ENCODE data around the gene MCAT.

MCAT gene

DNA sequence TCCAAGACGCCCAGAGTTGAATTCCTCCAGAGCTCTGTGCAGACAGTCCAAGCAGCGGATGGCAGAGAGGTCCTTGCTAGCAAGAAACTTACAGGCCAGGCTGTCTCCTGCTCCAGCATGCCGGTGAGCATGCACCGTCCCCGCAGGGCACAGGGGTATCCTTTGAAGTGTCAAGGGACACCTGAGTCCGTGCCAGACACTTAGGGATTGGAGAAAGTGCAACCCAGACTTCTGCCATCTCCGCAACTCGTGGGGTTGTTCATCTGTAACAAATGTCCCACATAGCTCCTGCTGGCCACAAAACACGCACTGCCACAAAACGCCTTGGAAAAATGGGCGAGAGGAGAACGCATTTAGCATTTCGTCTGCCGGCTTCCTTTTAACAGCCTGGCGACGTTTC, 21.4 kb upstream of the MCAT start:
- Histone ChIP-seq H3K4me1 (ENCODE audit: control insufficient read depth in 5 of 5, insufficient read depth in 5 of 5, low read length in 5 of 5) (peaks cover 0 to 32% (median 27%) of the 10 kb centered on the region in 5 donors), H3K36me3 (ENCODE audit: control insufficient read depth in 5 of 5, insufficient read depth in 5 of 5, low read length in 5 of 5) (peaks cover 0 to 62% (median 28%) of the 10 kb centered on the region in 5 donors), H3K4me3 (ENCODE audit: low read depth in 1 of 5, low read length in 5 of 5) (no peak overlapping the region), H3K9me3 (ENCODE audit: control insufficient read depth in 5 of 5, low read length in 5 of 5) (no peaks in the 10 kb centered on the region), H3K27me3 (ENCODE audit: control insufficient read depth in 5 of 5, insufficient read depth in 4 of 5, low read length in 5 of 5) (no peaks in the 10 kb centered on the region), H3K27ac (ENCODE audit: low read depth, low read length) (no peak overlapping the region), H3K9ac (ENCODE audit: low read length in 5 of 5) (no peak overlapping the region)

DNA sequence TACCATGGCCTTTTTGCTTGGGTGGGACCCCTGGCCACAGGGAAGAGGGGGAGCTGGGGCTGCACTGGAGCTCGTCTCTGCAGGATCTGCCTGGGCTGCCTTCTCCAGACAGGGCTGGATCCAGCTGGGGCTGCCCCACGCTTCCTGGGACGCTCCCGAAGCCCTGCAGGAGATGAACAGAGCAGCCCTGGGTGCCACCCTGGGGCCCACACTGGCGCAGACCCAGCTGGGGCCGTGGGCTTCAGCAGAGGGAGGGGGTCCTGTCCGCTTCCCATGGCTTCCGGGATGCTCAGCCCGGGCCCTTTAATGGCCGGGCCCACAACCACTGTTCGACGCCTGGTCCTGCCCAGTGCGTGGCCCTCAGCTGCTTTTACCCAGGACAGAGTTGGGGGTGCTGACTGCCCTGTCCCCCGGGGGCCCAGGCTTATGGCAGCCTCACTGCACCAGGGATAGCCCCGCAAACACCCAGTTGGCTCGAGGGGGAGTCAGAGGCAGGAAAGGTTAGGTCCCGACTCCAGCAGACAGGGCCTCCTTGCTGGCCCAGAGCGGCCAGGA, 20.1 kb upstream of the MCAT start:
- peak overlapping the region in 1 of 5 donors; percentile 38 for H3K9ac ChIP-seq (ENCODE audit: low read length in 5 of 5)

DNA sequence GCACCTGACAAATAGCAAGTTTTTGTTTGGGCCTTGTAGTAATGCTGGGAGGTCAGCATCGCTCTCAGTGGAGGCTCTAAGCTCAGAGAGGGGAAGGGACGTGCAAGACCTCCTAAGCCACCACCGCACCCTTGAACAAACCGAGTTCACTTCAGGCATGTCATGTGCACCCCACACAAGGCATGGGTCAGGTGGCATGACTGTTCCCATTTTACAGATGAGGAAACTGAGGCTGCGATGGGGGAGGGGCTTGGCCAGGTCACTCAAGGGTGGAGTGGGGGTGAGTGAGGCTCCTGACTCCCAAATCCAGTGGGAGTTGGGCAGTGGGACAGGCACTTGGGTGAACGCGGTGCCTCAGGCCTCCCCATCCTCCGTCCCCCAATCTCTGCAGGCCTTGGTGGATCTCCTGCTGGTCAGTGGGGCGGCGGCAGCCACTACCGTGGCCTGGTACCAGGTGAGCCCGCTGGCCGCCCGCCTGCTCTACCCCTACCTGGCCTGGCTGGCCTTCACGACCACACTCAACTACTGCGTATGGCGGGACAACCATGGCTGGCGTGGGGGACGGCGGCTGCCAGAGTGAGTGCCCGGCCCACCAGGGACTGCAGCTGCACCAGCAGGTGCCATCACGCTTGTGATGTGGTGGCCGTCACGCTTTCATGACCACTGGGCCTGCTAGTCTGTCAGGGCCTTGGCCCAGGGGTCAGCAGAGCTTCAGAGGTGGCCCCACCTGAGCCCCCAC, 19.4 kb upstream of the MCAT start:
- no peak overlapping the region for H3K9ac ChIP-seq (ENCODE audit: low read length in 5 of 5)
- peaks cover 0 to 49% (median 20%) of the 10 kb centered on the region in 5 donors for H3K36me3 ChIP-seq (ENCODE audit: control insufficient read depth in 5 of 5, insufficient read depth in 5 of 5, low read length in 5 of 5)
- no peaks in the 10 kb centered on the region for H3K27me3 ChIP-seq (ENCODE audit: control insufficient read depth in 5 of 5, insufficient read depth in 4 of 5, low read length in 5 of 5)
- no peak overlapping the region for H3K27ac ChIP-seq (ENCODE audit: low read depth, low read length)
- H3K4me1 ChIP-seq (ENCODE audit: control insufficient read depth in 5 of 5, insufficient read depth in 5 of 5, low read length in 5 of 5): peaks cover 2 to 53% (median 48%) of the 10 kb centered on the region in 5 donors
- H3K9me3 ChIP-seq (ENCODE audit: control insufficient read depth in 5 of 5, low read length in 5 of 5): no peaks in the 10 kb centered on the region
- H3K4me3 ChIP-seq (ENCODE audit: low read depth in 1 of 5, low read length in 5 of 5): no peak overlapping the region

More for the DNA sequence above, 20.1 kb upstream of the MCAT start:
- H3K4me3 ChIP-seq (ENCODE audit: low read depth in 1 of 5, low read length in 5 of 5): no peak overlapping the region
- H3K4me1 ChIP-seq (ENCODE audit: control insufficient read depth in 5 of 5, insufficient read depth in 5 of 5, low read length in 5 of 5): peaks cover 0 to 45% (median 41%) of the 10 kb centered on the region in 5 donors
- no peak overlapping the region for H3K27ac ChIP-seq (ENCODE audit: low read depth, low read length)
- no peaks in the 10 kb centered on the region for H3K9me3 ChIP-seq (ENCODE audit: control insufficient read depth in 5 of 5, low read length in 5 of 5)
- peaks cover 0 to 57% (median 26%) of the 10 kb centered on the region in 5 donors for H3K36me3 ChIP-seq (ENCODE audit: control insufficient read depth in 5 of 5, insufficient read depth in 5 of 5, low read length in 5 of 5)
- no peaks in the 10 kb centered on the region for H3K27me3 ChIP-seq (ENCODE audit: control insufficient read depth in 5 of 5, insufficient read depth in 4 of 5, low read length in 5 of 5)

DNA sequence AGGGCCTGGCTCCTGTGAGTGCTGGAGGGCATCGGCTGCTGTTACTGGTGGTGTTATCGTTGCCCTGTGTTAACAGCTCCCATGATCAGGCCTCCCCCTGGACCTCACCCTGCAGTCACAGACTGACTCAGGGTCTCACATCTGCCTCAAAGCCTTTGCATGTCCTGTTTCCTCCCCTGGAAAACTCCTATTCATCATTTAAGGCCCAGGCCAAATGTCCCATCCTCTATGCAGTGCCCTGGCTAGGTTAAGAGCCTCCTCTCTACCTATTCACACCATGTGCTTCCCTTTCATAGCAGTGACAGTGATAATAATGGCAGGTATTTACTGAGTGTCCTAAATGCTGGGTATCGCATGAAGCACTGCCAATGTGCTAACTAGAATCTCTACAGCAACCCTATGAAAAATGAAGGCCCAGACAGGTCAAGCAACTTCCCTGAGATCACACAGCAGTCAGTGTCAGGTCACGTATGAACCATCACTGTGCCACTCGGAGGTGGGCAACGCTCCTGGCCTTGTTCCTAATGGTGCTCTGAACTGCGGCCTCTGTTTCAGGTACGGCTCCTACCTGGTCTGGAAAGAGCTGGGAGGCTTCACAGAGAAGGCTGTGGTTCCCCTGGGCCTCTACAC, 17.4 kb upstream of the MCAT start:
- H3K4me1 ChIP-seq (ENCODE audit: control insufficient read depth in 5 of 5, insufficient read depth in 5 of 5, low read length in 5 of 5): peaks cover 2 to 69% (median 52%) of the 10 kb centered on the region in 5 donors

DNA sequence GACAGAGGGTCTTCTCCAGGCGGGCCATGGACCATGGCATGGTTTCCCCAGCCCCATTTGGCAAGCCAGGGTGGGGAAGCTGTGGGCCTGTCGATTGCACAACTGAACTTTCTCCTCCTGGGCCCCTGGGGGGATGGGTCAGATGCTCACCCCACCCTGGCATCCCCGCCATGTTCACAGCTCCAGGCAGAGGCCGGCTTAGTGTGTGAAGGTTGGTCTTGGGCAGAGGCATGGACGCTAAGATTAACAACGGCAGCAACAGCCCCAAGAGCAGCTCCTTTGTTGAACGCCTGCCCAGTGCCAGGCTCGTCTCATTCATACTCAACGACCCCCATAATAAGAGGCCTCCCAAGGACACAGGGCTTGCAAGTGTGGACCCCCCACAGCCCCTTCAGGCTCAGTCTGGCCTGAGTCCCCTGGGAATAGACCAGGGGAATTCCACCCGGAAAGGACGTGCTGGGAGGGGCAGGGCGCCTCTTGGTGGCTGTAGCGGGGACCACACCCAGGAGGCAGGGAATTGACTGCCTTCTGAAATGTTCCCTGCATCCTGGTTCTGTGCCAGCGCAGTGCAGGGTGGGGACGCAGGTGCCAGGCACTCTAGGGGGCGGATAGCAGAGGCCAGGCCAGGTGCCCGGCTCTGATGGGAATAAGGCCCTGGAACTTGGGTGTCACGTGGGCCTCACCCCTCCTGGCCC, 16.4 kb upstream of the MCAT start:
- Histone ChIP-seq H3K9ac (ENCODE audit: low read length in 5 of 5) (no peak overlapping the region), H3K9me3 (ENCODE audit: control insufficient read depth in 5 of 5, low read length in 5 of 5) (no peaks in the 10 kb centered on the region), H3K4me1 (ENCODE audit: control insufficient read depth in 5 of 5, insufficient read depth in 5 of 5, low read length in 5 of 5) (peaks cover 2 to 76% (median 52%) of the 10 kb centered on the region in 5 donors), H3K4me3 (ENCODE audit: low read depth in 1 of 5, low read length in 5 of 5) (no peak overlapping the region), H3K27ac (ENCODE audit: low read depth, low read length) (peak overlapping the region; percentile 78), H3K27me3 (ENCODE audit: control insufficient read depth in 5 of 5, insufficient read depth in 4 of 5, low read length in 5 of 5) (no peaks in the 10 kb centered on the region), H3K36me3 (ENCODE audit: control insufficient read depth in 5 of 5, insufficient read depth in 5 of 5, low read length in 5 of 5) (peaks cover 0 to 39% (median 15%) of the 10 kb centered on the region in 5 donors)

More for the DNA sequence above, 17.4 kb upstream of the MCAT start:
- Histone ChIP-seq H3K36me3 (ENCODE audit: control insufficient read depth in 5 of 5, insufficient read depth in 5 of 5, low read length in 5 of 5) (peaks cover 0 to 38% (median 15%) of the 10 kb centered on the region in 5 donors), H3K9ac (ENCODE audit: low read length in 5 of 5) (no peak overlapping the region), H3K27ac (ENCODE audit: low read depth, low read length) (peak overlapping the region; percentile 78), H3K9me3 (ENCODE audit: control insufficient read depth in 5 of 5, low read length in 5 of 5) (no peaks in the 10 kb centered on the region), H3K27me3 (ENCODE audit: control insufficient read depth in 5 of 5, insufficient read depth in 4 of 5, low read length in 5 of 5) (no peaks in the 10 kb centered on the region), H3K4me3 (ENCODE audit: low read depth in 1 of 5, low read length in 5 of 5) (no peak overlapping the region)

DNA sequence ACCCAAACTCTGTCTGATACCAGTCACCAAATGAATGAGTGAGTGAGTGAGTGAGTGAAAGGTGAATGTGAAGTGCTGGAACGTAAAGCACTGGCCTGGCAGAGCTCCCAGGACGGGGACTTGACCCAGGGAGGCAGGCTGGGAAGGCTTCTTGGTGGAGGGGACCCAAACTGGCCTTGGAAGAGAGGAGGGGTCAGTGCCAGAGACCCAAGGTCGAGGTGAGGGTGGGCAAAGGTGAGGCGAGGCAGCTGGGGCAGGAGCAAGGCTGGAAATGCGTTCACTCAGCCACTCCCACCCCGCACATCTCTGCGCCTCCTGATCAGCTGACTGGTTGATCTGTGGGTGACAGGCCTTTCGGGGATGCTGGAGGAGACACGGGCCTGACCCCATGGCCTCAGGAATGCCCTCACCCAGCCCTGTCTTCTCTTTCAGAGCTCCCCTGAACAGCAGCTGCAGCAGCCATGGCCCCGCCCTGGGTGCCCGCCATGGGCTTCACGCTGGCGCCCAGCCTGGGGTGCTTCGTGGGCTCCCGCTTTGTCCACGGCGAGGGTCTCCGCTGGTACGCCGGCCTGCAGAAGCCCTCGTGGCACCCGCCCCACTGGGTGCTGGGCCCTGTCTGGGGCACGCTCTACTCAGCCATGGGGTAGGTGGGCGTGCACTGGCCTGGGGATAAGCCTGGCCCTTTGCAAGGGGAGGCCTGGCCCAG, 15.7 kb upstream of the MCAT start:
- Histone ChIP-seq H3K4me3 (ENCODE audit: low read depth in 1 of 5, low read length in 5 of 5) (no peak overlapping the region), H3K27me3 (ENCODE audit: control insufficient read depth in 5 of 5, insufficient read depth in 4 of 5, low read length in 5 of 5) (no peaks in the 10 kb centered on the region), H3K9ac (ENCODE audit: low read length in 5 of 5) (peak overlapping the region in 2 of 5 donors; percentile 2 to 35), H3K9me3 (ENCODE audit: control insufficient read depth in 5 of 5, low read length in 5 of 5) (no peaks in the 10 kb centered on the region), H3K4me1 (ENCODE audit: control insufficient read depth in 5 of 5, insufficient read depth in 5 of 5, low read length in 5 of 5) (peaks cover 2 to 76% (median 50%) of the 10 kb centered on the region in 5 donors), H3K36me3 (ENCODE audit: control insufficient read depth in 5 of 5, insufficient read depth in 5 of 5, low read length in 5 of 5) (peaks cover 0 to 39% (median 15%) of the 10 kb centered on the region in 5 donors), H3K27ac (ENCODE audit: low read depth, low read length) (peak overlapping the region; percentile 78)

DNA sequence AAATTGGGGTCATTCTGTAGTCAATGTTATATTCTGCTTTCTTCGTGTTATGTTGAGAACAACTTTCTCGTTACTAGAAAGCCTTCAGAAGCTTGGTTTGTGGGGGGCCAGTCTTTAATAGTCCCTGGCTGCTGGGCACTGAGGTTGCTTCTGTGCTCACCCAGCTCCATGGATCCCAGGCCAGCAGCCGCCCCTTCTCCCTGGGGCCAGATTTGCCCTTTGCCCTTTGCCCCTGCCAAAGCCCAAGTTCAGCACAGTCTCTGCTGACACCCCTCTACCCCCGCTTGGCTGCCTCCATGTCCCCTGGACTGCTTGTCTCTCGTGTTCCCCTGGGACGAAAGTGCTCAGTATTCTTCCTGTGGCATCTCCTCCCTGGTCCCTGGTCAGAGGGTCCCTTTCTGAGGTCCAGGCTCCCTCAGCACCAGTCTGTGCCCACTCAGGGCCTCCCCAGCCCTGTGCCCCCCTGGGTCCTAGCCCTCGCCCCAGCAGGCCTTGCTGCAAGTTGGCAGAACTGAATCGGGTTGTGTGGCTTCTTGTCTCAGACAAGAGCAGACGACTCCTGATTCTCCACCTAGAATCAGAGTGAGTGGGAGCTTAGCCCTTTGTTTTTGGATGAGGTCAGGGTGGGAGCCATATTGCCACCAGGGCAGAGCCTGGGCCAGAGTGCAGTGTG, 14.8 kb upstream of the MCAT start:
- H3K27me3 ChIP-seq (ENCODE audit: control insufficient read depth in 5 of 5, insufficient read depth in 4 of 5, low read length in 5 of 5): no peaks in the 10 kb centered on the region
- H3K9me3 ChIP-seq (ENCODE audit: control insufficient read depth in 5 of 5, low read length in 5 of 5): no peaks in the 10 kb centered on the region
- H3K4me1 ChIP-seq (ENCODE audit: control insufficient read depth in 5 of 5, insufficient read depth in 5 of 5, low read length in 5 of 5): peaks cover 2 to 70% (median 46%) of the 10 kb centered on the region in 5 donors
- H3K36me3 ChIP-seq (ENCODE audit: control insufficient read depth in 5 of 5, insufficient read depth in 5 of 5, low read length in 5 of 5): peaks cover 0 to 37% (median 14%) of the 10 kb centered on the region in 5 donors
- peak overlapping the region in 3 of 5 donors; percentile 26 to 56 (median 35) for H3K9ac ChIP-seq (ENCODE audit: low read length in 5 of 5)
- H3K4me3 ChIP-seq (ENCODE audit: low read depth in 1 of 5, low read length in 5 of 5): no peak overlapping the region
- H3K27ac ChIP-seq (ENCODE audit: low read depth, low read length): peak overlapping the region; percentile 78

DNA sequence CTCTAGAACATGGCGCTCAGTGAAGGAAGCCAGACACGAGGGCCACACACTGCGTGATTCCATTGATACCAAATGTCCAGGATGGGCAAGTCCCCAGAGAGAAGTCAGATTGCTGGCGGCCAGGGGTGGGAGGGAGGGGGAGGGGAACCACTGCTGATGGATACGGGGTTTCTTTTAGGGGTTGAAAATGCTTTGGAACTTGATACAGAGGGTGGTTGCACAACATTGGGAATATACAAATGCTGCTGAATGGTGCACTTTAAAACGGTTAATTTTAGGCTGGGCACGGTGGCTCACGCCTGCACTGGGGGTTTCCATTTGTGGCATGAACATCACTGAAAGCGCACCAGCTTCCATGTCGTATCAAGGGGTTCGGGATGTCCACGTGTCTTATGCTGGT, 13.2 kb upstream of the MCAT start:
- H3K9ac ChIP-seq (ENCODE audit: low read length in 5 of 5): no peak overlapping the region

DNA sequence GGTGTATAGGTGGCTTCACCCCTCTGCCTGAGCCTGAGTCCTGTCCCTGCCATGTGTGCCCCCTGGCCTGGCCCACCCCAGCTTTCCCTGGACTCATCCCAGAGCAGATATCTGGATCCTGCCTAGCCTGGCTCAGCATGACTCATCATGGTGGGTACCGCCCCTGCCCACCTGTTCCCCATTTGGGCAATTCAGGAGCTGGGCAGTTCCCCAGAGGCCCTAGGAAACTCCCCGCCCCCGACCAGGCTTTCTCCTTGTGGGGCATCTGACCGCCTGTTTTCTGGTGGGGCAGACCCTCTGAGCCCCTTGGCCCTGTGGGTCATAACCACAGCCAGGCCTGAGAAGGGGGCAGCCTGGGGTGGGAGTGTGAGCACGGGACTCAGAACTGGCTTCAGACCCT, 12.6 kb upstream of the MCAT start:
- H3K27ac ChIP-seq (ENCODE audit: low read depth, low read length): peak overlapping the region; percentile 84
- H3K4me3 ChIP-seq (ENCODE audit: low read depth in 1 of 5, low read length in 5 of 5): no peak overlapping the region
- peaks cover 2 to 83% (median 58%) of the 10 kb centered on the region in 5 donors for H3K4me1 ChIP-seq (ENCODE audit: control insufficient read depth in 5 of 5, insufficient read depth in 5 of 5, low read length in 5 of 5)
- peak overlapping the region in 1 of 5 donors; percentile 5 for H3K9ac ChIP-seq (ENCODE audit: low read length in 5 of 5)
- no peaks in the 10 kb centered on the region for H3K27me3 ChIP-seq (ENCODE audit: control insufficient read depth in 5 of 5, insufficient read depth in 4 of 5, low read length in 5 of 5)
- H3K36me3 ChIP-seq (ENCODE audit: control insufficient read depth in 5 of 5, insufficient read depth in 5 of 5, low read length in 5 of 5): peaks cover 0 to 20% (median 2%) of the 10 kb centered on the region in 5 donors
- H3K9me3 ChIP-seq (ENCODE audit: control insufficient read depth in 5 of 5, low read length in 5 of 5): no peaks in the 10 kb centered on the region

More for the DNA sequence above, 13.2 kb upstream of the MCAT start:
- peaks cover 2 to 79% (median 54%) of the 10 kb centered on the region in 5 donors for H3K4me1 ChIP-seq (ENCODE audit: control insufficient read depth in 5 of 5, insufficient read depth in 5 of 5, low read length in 5 of 5)
- peaks cover 0 to 24% (median 5%) of the 10 kb centered on the region in 5 donors for H3K36me3 ChIP-seq (ENCODE audit: control insufficient read depth in 5 of 5, insufficient read depth in 5 of 5, low read length in 5 of 5)
- H3K9me3 ChIP-seq (ENCODE audit: control insufficient read depth in 5 of 5, low read length in 5 of 5): no peaks in the 10 kb centered on the region
- no peaks in the 10 kb centered on the region for H3K27me3 ChIP-seq (ENCODE audit: control insufficient read depth in 5 of 5, insufficient read depth in 4 of 5, low read length in 5 of 5)
- H3K27ac ChIP-seq (ENCODE audit: low read depth, low read length): peak overlapping the region; percentile 84
- no peak overlapping the region for H3K4me3 ChIP-seq (ENCODE audit: low read depth in 1 of 5, low read length in 5 of 5)
